Measurements from ENCODE around the gene PDCD6IP.
"Not testable (repeated sequence)": the region's sequence is repeated elsewhere in the genome, so short reads cannot be mapped to it uniquely, and the experiment has no call there.

PDCD6IP gene

DNA sequence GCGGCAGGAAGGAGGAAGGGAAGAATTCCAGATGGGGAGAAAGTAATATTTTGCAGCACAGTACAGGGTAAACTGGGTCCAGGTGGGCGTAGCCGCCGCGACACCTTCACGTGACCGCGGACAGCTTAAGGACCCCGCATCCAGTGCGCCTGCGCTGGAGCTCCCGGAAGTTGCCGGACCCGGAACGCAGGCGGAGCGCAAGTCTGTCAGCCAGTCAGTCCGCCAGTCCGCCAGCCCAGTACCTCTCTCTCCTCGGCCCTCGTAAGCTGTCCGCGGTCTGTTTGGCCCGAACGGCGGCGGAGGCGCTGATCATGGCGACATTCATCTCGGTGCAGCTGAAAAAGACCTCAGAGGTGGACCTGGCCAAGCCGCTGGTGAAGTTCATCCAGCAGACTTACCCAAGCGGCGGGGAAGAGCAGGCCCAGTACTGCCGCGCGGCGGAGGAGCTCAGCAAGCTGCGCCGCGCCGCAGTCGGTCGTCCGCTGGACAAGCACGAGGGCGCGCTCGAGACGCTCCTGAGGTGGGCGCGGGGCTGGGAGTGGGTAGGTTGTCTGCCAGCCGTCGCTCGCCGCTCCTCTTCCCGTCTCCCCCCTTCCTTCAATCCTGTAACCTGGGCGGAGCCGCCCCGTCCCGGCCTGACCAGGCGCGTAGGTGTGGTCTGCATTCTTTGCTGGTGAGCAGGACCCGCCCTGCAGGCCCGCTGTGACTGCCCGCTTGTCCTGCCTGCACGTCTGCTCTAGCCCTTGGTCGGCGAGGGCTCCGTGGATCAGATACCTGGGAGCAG is at the start of gene PDCD6IP:
PDCD6IP (plus strand) TSS at position 213 of the 784 bp plus-strand sequence; CDS start at position 312, 99 bp downstream.
- peak; percentile 54 to 94 (median 88) for DNase-seq

GRCh38 chr3:33749546-33750210 is 48.8 kb upstream of the PDCD6IP start:
- DNase-seq: no peak

GRCh38 chr3:33750211-33750548 is 48.2 kb upstream of the PDCD6IP start:
- no peak for DNase-seq

- no peak for DNase-seq
Measured at GRCh38 chr3:33751336-33751735, 47.1 kb upstream of the PDCD6IP start.

- DNase-seq: not testable (repeated sequence)
Measured at GRCh38 chr3:33754391-33754790, 44.0 kb upstream of the PDCD6IP start.

- no peak for DNase-seq
Measured at GRCh38 chr3:33758281-33758680, 40.1 kb upstream of the PDCD6IP start.

- DNase-seq: no peak
Measured at GRCh38 chr3:33758864-33759263, 39.6 kb upstream of the PDCD6IP start.

DNA sequence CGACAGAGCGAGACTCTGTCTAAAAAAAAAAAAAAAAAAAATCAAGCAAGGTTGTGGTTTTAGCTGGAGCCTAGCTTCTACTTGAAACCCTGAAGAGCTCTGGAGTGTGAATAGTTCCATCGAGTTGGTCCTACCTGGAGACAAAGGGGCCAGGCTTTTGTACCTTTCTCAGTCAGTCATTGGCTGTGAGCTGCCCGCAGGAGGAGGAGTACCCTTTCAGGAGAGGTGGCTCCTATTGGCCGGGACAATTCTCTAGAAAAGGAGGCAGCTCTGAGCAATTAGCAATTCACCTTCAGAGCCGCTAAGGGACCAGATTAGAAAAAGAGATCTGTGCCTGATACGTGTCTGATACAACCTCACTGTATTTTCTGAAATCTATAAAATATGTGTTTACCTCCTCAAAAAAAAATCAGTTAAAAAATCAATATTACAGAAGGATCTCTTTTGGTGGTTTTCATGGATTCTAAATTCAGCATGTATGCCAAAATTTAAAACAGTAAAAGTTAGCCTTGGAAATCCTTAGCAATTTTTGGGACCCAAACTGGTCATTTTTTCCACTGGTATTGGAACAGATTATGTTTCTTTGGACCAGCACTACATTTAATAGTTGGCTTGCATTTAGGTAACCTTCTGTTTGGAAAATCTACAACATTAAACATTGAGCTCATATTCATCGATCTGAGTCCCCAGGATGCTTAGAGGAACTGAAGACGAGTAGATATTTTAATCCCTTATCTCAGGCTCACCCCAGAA is 29.7 kb upstream of the PDCD6IP start:
- no peak for DNase-seq

DNA sequence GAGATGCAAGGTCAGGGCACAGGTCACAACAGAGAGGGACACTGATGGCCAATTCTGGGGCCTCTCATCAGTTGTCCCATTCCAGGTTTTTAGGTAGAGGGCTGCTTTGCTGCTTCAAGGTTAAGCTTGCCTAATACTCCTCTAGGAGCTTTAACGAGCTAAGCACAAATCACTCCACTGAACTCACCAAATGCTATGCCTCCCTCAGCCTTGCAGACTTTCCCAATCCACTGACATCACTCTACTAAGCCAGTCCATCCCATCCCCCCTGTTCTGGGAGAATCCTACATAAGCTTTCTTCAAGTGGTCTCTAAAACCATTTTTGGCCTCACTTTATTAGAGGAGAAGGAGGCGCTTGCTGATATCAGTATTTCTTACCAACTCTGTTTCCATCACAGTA is 24.8 kb upstream of the PDCD6IP start:
- no peak for DNase-seq

DNA sequence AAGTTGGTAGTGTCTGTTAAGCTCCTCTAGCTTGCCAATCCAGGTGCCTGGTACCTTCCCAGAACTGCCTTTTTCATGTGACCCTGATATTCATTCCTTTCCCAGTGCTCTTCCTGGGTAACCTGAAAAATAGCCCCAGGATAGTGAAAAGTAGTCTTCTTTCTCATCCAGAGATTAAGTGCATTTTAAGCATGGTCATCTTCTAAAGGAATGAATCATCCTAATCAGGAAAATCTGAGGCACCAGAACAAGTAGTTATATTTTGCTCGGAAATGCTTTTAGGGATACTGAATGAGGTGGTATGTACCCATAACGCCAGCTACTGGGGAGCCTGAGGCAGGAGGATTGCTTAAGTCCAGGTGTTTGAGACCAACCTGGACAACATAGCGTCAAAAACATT is 23.1 kb upstream of the PDCD6IP start:
- no peak for DNase-seq

DNA sequence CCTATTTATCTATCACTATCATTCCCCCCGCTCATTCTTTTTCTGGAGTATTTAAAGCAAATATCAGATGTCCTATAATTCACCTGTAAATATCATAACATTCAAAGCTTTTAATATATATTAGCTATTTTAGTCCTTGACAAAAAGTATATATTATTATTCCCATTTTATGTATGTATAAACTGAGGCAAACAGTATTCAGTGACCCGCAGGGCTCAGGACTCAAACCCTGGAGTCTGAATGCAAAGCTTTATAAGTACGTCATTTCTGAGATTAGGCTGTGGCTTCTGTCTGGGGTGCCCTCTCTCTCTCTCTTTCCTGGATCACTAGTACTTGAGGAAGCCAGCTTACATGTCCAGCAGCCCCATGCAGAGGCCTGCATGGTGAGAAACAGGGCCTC is 20.4 kb upstream of the PDCD6IP start:
- no peak for DNase-seq

DNA sequence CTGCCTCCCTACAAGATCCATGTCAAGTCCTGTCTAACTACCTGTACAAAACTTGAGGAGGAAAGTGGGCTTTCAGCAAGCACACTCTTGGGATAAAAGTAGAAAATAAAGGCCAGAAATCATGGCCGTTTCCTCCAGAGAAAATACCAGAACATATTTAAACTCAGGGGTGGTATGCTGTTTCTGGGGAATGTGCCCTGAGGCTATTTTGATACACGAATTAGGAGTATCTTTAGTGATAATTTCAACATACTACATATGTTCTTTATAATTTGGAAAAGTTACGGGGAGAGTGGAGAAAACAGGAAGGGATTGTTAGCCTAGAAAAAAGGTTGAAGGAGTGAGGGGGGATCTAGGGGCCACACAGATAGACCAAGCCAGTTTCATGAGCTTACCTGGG is 18.7 kb upstream of the PDCD6IP start:
- DNase-seq: no peak

- DNase-seq: not testable (repeated sequence)
Measured at GRCh38 chr3:33781413-33781812, 17.0 kb upstream of the PDCD6IP start.

- DNase-seq: no peak
Measured at GRCh38 chr3:33786565-33787327, 11.7 kb upstream of the PDCD6IP start.

GRCh38 chr3:33787328-33788009 is 11.0 kb upstream of the PDCD6IP start:
- peak in 49 of 58 donors; percentile 0 to 42 (median 12) for DNase-seq

GRCh38 chr3:33789183-33789954 is 9.1 kb upstream of the PDCD6IP start:
- DNase-seq: no peak

- no peak for DNase-seq
Measured at GRCh38 chr3:33790091-33790490, 8.3 kb upstream of the PDCD6IP start.

DNA sequence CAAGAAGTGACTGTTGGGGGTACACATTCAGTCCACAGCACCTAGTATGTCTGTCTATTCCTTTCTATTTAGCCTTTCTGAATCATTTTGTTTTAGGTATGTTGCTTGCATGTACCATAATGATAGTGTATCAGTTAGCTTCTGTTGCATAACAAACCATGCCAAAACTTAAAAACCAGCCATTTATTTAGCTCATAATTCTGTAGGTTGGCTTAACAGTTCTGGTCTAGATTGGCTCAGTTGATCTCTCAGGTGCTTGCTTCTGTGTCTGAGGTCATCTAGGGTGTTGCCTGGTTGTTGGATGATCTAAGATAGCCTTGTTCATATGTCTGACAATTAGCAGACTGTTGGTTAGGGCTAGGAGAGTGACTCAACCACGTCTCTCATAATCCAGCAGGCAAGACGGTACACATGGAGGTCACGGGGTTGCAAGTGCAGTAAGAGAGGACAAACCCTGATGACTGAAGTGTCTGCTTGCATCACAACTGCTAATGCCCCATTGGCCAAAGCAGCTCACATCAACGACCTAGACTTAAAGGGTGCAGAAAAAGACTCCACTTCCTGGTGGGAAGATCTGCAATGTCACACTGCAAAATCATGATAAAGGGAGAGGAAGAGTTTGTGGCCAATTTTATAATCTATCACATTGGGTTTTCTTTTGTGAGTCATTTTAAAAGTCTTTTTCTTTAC is 6.8 kb upstream of the PDCD6IP start:
- DNase-seq: no peak

- DNase-seq: no peak
Measured at GRCh38 chr3:33792167-33792892, 6.1 kb upstream of the PDCD6IP start.
